Stimulated activated naive CD8-positive, alpha-beta T cell treated with anti-CD3 and anti-CD28 coated beads, Interleukin-15, amount 100 ng/mL, for 72 hours (primary cell): Measurements from ENCODE around the gene APBB1.
A peak's percentile ranks its signal among the peaks of the same experiment; 100 is the strongest.

Source experiments
- ATAC-seq: fragments of 150-1000 bp; cut with Tn5 transposase; 2 replicates; pipeline ENCODE4 v1.10.0; 2021; ENCODE audit warnings: mild to moderate bottlenecking, moderate library complexity
- DNase-seq, 2 donors: peaks; one replicate each; pipeline ENCODE4 v3.0.0; 2021 to 2022
- H3K27ac Mint-ChIP-seq, 2 donors: one replicate each; pipeline ENCODE4 v1.8.0; 2022; ENCODE audit warnings: mild to moderate bottlenecking in 2 of 2, mixed read lengths in 2 of 2, moderate library complexity in 2 of 2
- H3K27me3 Mint-ChIP-seq: one replicate; pipeline ENCODE4 v1.8.0; 2022; ENCODE audit warnings: mixed read lengths
- H3K4me1 Mint-ChIP-seq: one replicate; pipeline ENCODE4 v1.8.0; 2022; ENCODE audit warnings: mild to moderate bottlenecking, mixed read lengths
- H3K4me3 Mint-ChIP-seq, 2 donors: one replicate each; pipeline ENCODE4 v1.8.0; 2022; ENCODE audit warnings: mild to moderate bottlenecking in 2 of 2, mixed read lengths in 2 of 2, moderate library complexity in 1 of 2
- H3K9me3 Mint-ChIP-seq, 2 donors: one replicate each; pipeline ENCODE4 v1.8.0; 2022; ENCODE audit warnings: mixed read lengths in 2 of 2

Gene APBB1

DNA sequence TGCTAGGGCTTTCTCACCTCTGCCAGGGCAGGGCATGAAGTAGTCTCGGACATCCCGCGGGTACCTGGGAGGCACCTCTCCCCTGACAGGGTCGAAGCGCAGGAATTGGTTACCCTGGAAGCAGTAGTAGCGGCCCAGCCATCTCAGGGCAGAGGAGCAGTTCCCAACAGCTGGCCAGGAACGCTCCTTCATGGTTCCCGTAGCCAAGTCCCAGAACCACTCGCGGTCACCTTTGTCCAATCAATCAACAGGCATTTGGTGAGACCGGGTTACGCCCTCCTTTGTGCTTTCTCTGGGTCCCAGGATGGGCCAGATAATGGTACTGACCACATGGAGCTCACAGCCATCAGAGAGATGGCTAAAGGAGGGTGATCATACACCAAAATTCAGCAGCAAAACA lies 18.5 kb upstream of the APBB1 start:
- Mint-ChIP-seq H3K27ac (no peak overlapping the region), H3K27me3 (no peaks in the 10 kb centered on the region), H3K4me1 (no peaks in the 10 kb centered on the region), H3K4me3 (no peak overlapping the region), H3K9me3 (no peaks in the 10 kb centered on the region)
- ATAC-seq (no peak), DNase-seq (no peak)

DNA sequence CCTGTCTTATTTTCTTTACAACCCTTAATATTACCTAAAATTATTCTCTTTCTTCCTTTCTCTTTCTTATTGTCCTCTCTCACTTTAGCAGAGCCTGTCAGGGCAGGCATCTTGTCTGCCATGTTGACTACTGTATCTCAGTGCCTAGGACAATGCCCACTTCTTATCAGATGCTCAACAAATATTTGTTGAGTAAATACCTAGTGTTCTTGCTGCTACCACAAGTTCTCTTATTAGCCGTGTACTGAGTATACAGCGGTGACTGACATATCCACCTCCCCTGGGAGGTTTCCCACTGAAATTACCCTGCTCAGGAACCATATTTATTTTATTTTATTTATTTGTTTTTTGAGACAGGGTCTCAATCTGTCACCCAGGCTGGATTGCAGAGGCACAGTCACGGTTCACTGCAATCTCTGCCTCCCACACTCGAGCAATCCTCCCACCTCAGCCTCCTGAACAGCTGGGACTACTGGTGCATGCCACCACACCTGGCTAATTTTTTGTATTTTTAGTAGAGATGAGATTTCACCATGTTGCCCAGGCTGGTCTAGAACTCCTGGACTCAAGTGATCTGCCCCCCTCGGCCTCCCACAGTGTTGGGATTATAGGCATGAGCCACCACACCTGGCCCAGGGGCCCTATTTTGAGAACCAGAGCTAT lies 15.2 kb upstream of the APBB1 start:
- no peak for DNase-seq
- H3K9me3 Mint-ChIP-seq: no peaks in the 10 kb centered on the region
- H3K4me1 Mint-ChIP-seq: no peaks in the 10 kb centered on the region
- ATAC-seq: no peak
- peak overlapping the region in 1 of 2 donors; percentile 36 for H3K27ac Mint-ChIP-seq
- H3K27me3 Mint-ChIP-seq: no peaks in the 10 kb centered on the region
- no peak overlapping the region for H3K4me3 Mint-ChIP-seq

DNA sequence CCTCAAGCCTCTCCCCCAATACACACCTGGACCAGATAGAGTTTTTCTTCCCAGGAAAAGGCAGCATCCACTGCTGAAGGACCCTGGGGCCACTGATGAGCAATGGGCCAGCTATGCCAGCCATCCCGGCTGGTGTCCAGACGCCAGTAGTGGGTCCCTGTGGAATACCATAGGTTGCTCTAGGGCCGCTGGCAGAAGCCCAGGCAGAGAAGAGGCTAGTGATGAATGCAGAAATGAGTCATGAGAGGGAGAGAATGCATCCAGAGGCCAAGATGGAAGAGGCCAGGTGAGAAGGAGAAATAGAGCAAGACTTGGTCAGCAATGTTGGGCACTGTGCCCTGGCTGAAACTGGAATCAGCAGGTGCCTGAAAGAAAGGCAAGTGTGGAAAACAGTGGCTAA lies 13.0 kb upstream of the APBB1 start:
- no peaks in the 10 kb centered on the region for H3K27me3 Mint-ChIP-seq
- DNase-seq (no peak), ATAC-seq (no peak)
- no peaks in the 10 kb centered on the region for H3K9me3 Mint-ChIP-seq
- no peak overlapping the region for H3K27ac Mint-ChIP-seq
- no peak overlapping the region for H3K4me3 Mint-ChIP-seq
- H3K4me1 Mint-ChIP-seq: no peaks in the 10 kb centered on the region

DNA sequence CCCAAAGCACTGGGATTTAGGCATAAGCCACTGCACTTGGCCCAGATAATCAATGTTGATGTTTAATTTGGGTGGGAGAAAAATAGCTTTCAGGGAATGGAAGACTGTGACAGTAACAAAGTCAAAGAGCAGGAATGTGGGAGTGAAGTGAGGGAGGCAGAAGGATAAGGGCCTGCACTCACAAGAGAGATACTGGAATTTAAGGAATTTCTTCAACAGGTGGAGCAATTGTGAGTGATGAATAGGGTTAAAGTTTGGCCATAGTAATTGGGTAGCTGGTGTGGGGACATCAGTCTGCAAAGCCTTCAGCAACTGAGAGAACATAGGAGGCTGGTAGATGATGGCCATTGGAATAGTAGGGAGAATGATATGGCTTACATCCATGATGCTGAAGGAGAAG lies 8.6 kb upstream of the APBB1 start:
- ATAC-seq: no peak
- Mint-ChIP-seq H3K27me3 (peaks cover 9% of the 10 kb centered on the region), H3K9me3 (no peaks in the 10 kb centered on the region), H3K4me1 (no peaks in the 10 kb centered on the region), H3K4me3 (no peak overlapping the region), H3K27ac (no peak overlapping the region)
- no peak for DNase-seq

DNA sequence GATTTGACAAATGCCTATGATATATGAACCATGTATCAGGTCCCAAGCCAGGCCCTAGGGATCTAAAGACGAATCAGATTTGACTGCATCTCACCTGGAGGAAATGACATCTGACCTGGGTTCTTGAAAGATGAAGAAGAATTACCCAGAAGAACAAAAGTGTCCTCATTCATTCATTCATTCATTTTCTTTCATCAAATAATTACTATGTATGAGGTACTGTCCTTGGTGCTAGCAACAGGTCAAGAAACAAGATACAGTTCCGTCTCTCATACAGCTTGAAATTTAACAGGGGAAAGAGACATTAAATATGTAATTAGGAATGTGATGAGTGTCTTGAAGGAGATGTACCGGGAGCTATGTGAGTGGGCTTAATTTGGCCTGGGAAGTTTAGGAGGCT lies 1.8 kb upstream of the APBB1 start:
- no peak for ATAC-seq
- DNase-seq: no peak
- peaks cover 17% of the 10 kb centered on the region for H3K27me3 Mint-ChIP-seq
- no peak overlapping the region for H3K4me3 Mint-ChIP-seq
- H3K4me1 Mint-ChIP-seq: no peaks in the 10 kb centered on the region
- H3K9me3 Mint-ChIP-seq: no peaks in the 10 kb centered on the region
- no peak overlapping the region for H3K27ac Mint-ChIP-seq

DNA sequence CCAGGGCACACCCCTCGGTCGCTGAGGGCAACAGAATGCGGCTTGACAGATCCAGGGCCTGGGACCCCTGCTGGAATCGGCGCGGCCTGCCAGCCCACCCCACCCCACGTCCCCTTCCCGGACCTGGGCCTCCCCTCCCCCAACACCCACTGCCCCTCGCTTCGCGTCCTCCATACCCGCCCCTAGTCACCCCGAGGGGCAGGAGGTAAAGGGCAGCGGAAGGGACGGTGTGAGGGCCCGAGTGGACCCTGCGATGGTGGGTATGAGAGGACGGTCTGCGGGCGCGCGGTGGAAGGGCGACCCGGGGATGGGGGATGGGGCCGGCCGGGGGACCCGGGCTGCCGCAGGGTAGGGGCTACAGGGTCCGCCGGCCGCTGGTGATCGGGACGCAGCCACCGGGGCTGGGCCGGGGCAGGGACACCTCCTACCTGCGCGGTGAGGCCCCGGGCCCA lies 311 bp downstream of the APBB1 start:
- no peak overlapping the region for H3K27ac Mint-ChIP-seq
- H3K9me3 Mint-ChIP-seq: no peaks in the 10 kb centered on the region
- H3K27me3 Mint-ChIP-seq: peaks cover 13% of the 10 kb centered on the region
- no peak overlapping the region for H3K4me3 Mint-ChIP-seq
- H3K4me1 Mint-ChIP-seq: no peaks in the 10 kb centered on the region
- DNase-seq (no peak), ATAC-seq (peak; percentile 3)

DNA sequence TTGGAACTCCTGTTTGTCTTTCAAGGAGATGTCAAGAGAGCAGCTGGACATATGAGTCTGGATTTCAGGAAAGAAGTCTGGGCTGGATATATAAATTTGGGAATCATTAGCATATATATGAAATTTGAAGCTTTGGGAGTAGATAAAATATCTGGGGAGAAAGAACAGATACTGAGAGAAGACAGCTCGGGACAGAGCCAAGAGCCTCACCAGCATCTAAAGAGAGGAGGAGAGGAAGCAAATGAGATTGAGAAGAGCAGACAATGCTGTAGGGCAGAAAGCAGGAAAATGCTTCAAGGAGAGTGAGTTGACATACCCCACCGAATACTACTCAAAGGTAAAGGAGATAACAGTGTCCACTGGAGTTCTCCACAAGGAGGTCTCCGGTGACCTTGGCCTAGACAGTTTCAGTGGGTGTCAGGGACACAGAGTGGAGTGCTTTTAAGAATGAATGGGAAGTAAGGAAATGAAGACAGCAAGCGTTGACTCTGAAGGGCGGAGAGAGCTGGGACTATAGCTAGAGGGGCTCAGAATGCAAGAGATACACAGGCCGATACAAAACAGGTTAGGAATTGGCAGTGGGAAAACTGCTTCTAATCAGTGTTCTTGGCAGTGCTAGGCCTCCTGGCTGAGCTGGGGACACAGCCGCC lies 862 bp downstream of the APBB1 start:
- no peak for ATAC-seq
- Mint-ChIP-seq H3K27me3 (peaks cover 8% of the 10 kb centered on the region), H3K27ac (no peak overlapping the region), H3K4me3 (no peak overlapping the region), H3K4me1 (no peaks in the 10 kb centered on the region), H3K9me3 (no peaks in the 10 kb centered on the region)
- no peak for DNase-seq

DNA sequence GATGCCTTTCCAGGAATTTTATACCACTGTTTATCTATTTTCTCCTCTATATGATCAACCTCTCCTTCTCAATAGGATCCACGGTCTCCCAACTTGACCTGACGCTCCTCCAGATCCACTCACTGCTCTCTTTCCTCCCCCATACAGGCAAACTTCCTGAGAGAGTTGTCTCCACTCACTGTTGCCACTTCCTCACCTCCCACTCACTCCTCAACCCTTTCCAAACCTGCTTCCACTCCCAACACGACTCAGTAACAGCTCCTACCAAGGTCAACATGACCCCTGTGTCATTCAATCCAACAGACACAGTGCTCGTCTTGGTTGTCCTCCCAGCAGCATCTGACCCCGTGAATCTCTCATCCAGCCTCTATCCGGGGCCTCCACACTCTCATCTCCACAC lies 3.1 kb downstream of the APBB1 start:
- H3K9me3 Mint-ChIP-seq: no peaks in the 10 kb centered on the region
- no peaks in the 10 kb centered on the region for H3K27me3 Mint-ChIP-seq
- H3K4me1 Mint-ChIP-seq: peaks cover 12% of the 10 kb centered on the region
- no peak overlapping the region for H3K4me3 Mint-ChIP-seq
- DNase-seq: no peak
- no peak for ATAC-seq
- no peak overlapping the region for H3K27ac Mint-ChIP-seq

DNA sequence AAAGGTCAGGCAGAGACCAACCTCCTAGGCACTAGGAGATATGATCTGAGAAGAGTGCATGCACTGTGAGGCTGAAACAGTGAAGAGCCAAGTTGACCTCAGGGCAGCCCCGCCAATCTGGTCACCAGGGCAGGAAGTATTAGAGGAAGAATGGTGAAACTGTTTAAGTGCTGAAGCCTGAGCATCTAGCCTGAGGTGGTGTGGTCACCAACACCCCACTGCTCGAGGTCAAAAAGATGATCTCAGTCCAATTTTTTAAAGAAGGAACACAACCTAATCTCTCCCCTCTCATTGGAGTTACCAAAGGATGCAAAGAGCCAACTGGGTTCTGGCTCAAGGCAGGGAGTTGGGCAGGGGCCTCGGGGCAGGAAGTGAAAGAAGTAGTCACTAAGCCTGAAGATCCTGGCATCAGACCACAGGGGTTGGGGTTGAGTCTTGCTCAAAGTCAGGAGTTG lies 4.0 kb downstream of the APBB1 start:
- ATAC-seq (peak; percentile 55), DNase-seq (peak in 1 of 2 donors; percentile 62)
- H3K4me3 Mint-ChIP-seq: no peak overlapping the region
- no peak overlapping the region for H3K27ac Mint-ChIP-seq
- no peaks in the 10 kb centered on the region for H3K9me3 Mint-ChIP-seq
- no peaks in the 10 kb centered on the region for H3K27me3 Mint-ChIP-seq
- H3K4me1 Mint-ChIP-seq: peaks cover 16% of the 10 kb centered on the region

DNA sequence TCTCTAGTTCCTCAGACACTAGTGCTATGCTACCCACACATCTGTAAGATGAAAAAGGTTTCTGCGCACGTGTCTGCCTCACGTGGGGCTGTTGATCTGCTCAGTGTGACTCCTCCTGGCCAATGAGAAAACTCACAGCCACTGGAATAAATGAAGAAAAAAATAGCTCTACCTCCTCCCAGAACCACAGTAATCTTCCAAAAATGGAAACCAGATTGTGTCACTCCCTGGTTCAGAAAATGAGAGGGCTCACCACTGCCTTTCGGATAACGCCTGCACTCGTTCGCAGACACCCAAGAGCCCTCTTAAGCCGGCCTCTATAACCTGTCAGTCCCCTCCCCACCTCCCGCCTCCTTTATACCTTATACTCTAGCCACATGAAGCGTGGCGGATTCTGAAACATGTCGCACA lies 5.1 kb downstream of the APBB1 start:
- peak; percentile 82 for ATAC-seq
- no peak overlapping the region for H3K27ac Mint-ChIP-seq
- H3K4me3 Mint-ChIP-seq: no peak overlapping the region
- peak; percentile 61 to 73 for DNase-seq
- no peaks in the 10 kb centered on the region for H3K9me3 Mint-ChIP-seq
- peaks cover 25% of the 10 kb centered on the region for H3K4me1 Mint-ChIP-seq
- no peaks in the 10 kb centered on the region for H3K27me3 Mint-ChIP-seq

DNA sequence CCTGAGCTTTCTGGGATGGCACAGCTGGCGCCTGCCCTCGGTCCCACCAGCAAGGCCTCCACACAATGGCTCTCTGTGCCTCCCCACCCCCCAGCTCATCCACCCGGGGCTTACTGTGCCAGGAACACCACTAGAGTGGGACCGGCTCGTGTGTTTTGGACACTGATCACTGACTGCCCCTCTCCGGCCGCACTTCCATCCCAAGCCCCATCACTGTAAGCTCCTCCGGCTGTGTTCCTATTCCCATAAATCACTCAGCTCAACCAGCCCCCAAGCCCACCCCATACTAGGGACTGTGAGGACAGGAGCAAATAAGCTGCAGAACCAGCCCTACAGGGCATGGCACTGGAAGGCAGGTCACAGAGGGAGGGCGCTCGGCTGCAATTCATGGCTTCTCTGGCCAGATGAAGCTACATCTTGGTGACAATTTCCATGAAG lies 7.3 kb downstream of the APBB1 start:
- no peaks in the 10 kb centered on the region for H3K27me3 Mint-ChIP-seq
- H3K4me1 Mint-ChIP-seq: peaks cover 42% of the 10 kb centered on the region
- H3K4me3 Mint-ChIP-seq: no peak overlapping the region
- no peak for ATAC-seq
- H3K27ac Mint-ChIP-seq: no peak overlapping the region
- no peak for DNase-seq
- no peaks in the 10 kb centered on the region for H3K9me3 Mint-ChIP-seq

DNA sequence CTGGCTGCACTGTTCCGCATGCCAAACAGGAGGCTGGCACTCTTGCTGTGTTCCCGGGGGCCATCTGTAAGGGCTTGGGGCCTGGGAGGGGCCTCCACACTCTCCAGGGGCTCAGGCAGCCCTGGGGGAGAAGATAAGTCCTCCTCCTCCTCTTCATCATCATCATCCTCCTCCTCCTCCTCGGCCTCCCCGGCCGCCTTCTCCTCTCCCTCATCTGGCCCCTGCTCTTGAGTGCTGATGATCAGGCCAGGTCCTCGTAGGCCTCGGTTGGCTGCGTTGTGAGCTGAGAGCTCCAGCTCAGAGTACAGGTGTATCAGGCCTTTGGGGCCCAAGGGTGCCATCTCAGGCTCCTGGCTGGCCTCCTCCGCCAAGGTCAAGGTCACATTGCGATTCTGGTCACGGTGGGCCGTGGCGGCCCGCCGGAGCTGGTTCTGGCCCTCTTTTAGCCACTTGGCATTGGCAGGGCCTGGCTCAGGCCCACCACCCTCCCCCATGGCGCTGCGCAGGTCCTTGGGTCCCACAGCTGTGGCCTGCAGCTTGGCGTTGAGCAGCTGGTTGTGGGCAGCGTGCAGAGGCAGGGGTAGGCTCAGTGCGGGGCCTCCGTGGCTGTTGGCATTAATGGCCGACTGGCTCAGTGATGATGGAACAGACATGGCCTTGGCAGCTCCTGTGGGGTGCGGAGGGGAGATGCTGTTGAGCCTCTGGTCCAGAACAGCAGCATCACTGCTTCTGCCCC lies 8.0 kb downstream of the APBB1 start:
- H3K4me3 Mint-ChIP-seq: no peak overlapping the region
- peak overlapping the region in 1 of 2 donors; percentile 92 for H3K27ac Mint-ChIP-seq
- ATAC-seq (no peak), DNase-seq (no peak)
- no peaks in the 10 kb centered on the region for H3K27me3 Mint-ChIP-seq
- peaks cover 50% of the 10 kb centered on the region for H3K4me1 Mint-ChIP-seq
- no peaks in the 10 kb centered on the region for H3K9me3 Mint-ChIP-seq

DNA sequence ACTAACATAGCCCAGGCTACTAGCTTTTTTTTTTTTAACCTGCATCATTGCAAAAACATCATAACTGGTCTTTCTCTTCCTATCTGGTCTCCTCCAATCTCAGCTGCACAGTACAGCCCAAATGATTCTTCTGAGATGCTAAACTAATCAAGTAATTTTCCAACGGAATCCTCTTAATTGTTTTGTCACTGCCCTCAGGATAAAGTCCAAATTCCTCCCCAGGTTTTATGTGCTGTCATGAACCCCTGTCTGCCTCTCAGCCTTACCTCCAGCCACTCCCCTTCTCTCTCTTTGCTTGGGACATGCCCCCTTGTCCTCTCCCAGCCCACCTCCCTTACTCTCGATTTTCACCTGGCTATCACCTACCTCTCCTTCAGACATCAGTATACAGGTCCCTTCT lies 12.5 kb downstream of the APBB1 start:
- Mint-ChIP-seq H3K4me1 (peaks cover 89% of the 10 kb centered on the region), H3K27me3 (no peaks in the 10 kb centered on the region), H3K4me3 (no peak overlapping the region), H3K27ac (peak overlapping the region in 1 of 2 donors; percentile 19), H3K9me3 (no peaks in the 10 kb centered on the region)
- ATAC-seq: no peak
- DNase-seq: no peak

DNA sequence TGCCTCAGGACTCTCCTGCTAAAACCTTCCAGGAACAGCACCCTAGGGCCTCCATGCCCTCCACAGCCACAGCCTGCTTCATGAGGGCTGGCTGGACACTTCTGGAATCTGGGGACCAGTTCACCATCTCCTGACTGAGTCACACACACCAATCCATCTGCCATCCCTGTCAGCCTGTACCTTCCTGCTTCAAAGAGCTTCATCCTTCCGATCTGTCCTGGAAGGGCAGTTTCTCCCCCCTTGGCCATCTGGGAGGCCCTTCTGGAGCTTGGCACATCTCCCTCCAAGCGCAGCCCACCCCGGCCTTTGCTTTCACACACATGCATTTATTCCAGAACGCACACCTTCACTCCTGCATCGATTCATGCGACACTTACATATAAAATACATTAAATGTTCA lies 13.0 kb downstream of the APBB1 start:
- H3K27me3 Mint-ChIP-seq: no peaks in the 10 kb centered on the region
- peaks cover 89% of the 10 kb centered on the region for H3K4me1 Mint-ChIP-seq
- no peaks in the 10 kb centered on the region for H3K9me3 Mint-ChIP-seq
- H3K4me3 Mint-ChIP-seq: no peak overlapping the region
- no peak overlapping the region for H3K27ac Mint-ChIP-seq
- ATAC-seq: no peak
- DNase-seq: no peak

DNA sequence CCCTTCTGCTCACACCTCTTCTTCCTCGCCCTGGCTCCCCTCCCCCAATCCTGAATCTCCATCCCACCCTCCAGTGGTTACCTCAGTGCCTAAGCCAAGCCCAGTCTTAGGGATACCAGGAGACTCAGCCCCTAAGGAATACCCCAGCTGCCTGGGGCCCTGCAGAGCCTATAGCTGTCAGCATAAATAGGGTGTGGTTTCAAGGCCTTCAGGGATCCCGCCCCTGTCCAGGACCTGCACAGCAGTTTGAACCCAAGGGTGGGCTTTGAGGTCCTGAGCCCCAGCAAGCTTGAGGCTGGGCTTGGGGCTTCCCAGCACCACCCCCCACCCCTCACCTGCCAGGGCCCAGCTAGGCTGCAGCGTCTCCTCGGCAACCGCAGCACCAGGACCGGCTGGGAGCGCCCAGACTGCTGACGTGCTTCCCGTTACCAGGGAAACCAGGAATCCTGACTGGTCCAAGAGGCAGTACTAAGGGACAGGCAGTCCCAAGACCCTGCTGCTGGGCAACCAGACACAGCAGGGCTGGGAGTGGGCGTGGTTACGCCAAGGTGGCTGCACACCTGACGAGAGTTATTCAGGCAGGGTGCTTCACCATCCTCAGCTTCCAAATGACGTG lies 13.7 kb downstream of the APBB1 start:
- H3K4me1 Mint-ChIP-seq: peaks cover 91% of the 10 kb centered on the region
- no peak overlapping the region for H3K27ac Mint-ChIP-seq
- no peak for ATAC-seq
- H3K27me3 Mint-ChIP-seq: no peaks in the 10 kb centered on the region
- H3K4me3 Mint-ChIP-seq: peak overlapping the region in 1 of 2 donors; percentile 15
- no peak for DNase-seq
- H3K9me3 Mint-ChIP-seq: no peaks in the 10 kb centered on the region
